HL-60 (cell line): Measurements from ENCODE around the gene RPAP3.

Experiments used
- CTCF ChIP-seq: IDR thresholded peaks from one replicate; pipeline ENCODE4 v1.5.1; 2011; ENCODE audit warnings: low read length, control low read depth, inconsistent platforms; ENCODE audit not compliant: insufficient read depth
- GABPA ChIP-seq: IDR thresholded peaks from 2 replicates; pipeline ENCODE4 v1.6.1; 2012; ENCODE audit warnings: low read depth
- REST ChIP-seq: IDR thresholded peaks from 2 replicates; pipeline ENCODE4 v1.6.1; 2012; ENCODE audit warnings: low read depth; ENCODE audit not compliant: insufficient replicate concordance

- TF ChIP-seq GABPA = no peak
- TF ChIP-seq CTCF = no peak
- TF ChIP-seq REST = no peak
These were observed 46.3 kb upstream of the RPAP3 start for GRCh38 chr12:47752121-47752520.
